Fibroblast of villous mesenchyme (primary cell): Measurements from ENCODE around the gene SLC22A23. TPM values are rescaled to one million over a fixed set of nuclear protein-coding genes. Genes with fewer than 3 reads are reported as not detected.

Experiments
- DNase-seq: peaks from one replicate; pipeline ENCODE4 v3.0.0-alpha.2; 2010; ENCODE audit warnings: low read depth
- H3K4me3 ChIP-seq: 2 replicates; pipeline ENCODE4 v1.5.1; 2011; ENCODE audit warnings: low read depth, mild to moderate bottlenecking, low read length
- total RNA-seq: library from RNA; depleted of rRNA; stranded (reverse); fragments of >200 nt; gene quantifications from 2 replicates; pipeline ENCODE4 v1.2.3, GENCODE V29; 2012
- TF ChIP-seq, protein P1 (sequence below): IDR thresholded peaks from 2 replicates; pipeline ENCODE4 v1.5.1; 2012; ENCODE audit warnings: low read depth, mild to moderate bottlenecking, low read length; ENCODE audit not compliant: insufficient read depth

Gene SLC22A23
- total RNA-seq, 1 donor: 2.2 TPM

DNA sequence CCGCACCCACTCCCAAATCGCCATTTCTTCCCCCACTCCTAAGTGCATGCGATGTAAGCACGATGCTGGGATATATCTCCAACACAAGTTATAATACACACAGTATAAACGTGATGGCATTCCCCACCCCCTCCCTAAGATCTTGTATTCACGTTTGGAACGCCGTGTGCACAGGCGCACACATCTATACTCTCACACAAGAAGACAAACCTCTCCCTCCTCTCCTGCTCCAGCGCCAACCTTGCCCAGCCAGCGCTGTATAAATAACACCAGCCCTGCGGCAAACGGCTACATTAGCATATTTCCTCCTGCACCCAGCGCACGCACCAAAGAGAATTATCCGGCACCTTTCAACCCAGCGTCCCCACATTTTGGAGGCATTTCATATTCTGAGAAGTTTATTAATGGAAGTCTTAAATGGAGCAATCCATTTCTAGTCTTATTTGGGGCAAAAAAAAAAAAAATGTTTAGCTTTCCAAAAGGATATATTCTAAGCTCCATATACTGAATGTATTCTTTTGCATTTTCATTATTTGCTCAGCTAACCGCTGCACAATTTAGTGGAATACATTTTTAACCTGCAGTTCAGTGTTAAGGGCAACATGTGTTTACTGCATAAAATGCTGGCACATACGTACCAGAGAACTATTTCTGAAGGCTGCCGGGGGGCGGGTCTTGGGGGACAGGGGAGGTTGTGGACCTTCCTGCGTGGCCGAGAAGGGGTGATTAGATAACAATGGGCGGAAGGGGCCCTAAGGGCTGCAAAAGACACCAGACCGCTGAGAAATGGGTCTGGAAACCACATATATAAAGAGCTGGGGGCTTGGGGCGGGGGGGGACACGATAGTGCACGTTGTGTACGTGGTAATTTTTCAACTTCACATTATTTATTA is 1.1 kb upstream of the SLC22A23 start:
- TF ChIP-seq, protein P1, sequence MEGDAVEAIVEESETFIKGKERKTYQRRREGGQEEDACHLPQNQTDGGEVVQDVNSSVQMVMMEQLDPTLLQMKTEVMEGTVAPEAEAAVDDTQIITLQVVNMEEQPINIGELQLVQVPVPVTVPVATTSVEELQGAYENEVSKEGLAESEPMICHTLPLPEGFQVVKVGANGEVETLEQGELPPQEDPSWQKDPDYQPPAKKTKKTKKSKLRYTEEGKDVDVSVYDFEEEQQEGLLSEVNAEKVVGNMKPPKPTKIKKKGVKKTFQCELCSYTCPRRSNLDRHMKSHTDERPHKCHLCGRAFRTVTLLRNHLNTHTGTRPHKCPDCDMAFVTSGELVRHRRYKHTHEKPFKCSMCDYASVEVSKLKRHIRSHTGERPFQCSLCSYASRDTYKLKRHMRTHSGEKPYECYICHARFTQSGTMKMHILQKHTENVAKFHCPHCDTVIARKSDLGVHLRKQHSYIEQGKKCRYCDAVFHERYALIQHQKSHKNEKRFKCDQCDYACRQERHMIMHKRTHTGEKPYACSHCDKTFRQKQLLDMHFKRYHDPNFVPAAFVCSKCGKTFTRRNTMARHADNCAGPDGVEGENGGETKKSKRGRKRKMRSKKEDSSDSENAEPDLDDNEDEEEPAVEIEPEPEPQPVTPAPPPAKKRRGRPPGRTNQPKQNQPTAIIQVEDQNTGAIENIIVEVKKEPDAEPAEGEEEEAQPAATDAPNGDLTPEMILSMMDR: no peak
- no peak for DNase-seq
- peak overlapping the region; percentile 12 for H3K4me3 ChIP-seq

DNA sequence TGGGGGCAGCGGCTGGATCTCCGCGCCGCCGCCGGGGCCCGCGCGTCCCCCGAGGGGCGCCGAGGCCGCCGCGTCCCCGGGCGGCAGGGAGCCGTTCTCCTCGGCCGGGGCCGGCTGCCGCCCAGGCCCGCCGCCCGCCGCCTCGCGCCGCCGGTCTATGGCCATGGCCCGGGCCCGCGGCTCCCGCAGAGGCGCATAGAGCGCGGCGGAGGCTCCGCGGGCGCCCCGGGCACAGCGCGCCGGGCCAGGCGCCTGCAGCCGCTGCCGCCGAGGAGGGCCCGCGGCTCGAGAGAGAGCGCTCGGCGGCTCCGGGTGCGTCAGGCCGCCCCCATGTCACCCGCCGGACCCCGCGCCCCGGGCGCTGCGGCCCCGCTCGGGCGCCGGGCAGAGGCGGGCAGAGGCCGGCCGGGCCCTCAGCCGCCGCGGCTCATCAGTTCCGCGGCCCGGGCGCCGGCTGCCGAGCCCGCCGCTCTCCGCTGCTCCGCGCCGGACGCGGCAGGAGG is 404 bp downstream of the SLC22A23 start:
- TF ChIP-seq, protein P1: no peak
- peak overlapping the region; percentile 33 for H3K4me3 ChIP-seq
- DNase-seq: no peak

DNA sequence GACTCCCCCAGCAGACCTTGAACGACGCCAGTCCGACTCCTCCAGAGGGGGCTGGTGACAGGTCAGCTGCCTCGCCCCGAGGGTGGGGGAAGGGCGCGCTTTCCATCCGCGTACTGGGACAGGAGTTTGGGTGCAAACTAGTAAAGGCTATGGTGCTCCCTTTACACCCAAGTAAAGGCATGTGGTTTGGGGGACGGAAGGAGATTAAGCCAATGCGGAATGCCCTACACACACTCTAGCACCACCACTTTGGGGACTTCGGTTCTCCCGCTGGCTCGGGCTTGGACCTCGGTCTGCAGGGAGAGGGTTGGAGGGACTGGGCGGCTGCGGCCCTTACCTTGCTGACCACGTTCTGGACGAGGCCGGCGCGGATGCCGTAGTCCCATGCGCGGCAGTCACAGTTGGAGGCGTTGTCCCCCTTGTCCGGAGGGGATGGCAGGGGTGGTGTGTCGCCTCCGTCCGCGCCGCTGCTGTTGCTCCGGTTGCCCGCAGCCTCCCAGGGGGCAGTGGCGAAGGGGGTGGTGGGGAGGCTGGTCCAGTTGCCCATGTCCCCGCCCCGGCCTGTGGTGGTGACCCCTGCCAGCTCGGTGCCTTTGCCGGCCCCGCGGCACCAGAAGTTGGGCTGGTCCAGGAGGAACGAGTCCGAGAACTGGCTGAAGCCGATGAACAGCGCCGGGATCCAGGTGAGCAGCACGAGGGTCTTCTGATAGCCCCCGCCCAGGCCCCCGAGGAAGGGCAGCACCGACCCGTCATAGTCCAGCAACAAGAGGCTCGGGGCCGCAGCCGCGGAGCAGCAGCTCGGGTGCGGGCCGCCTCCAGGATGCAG is 1.1 kb downstream of the SLC22A23 start:
- DNase-seq: no peak
- TF ChIP-seq, protein P1: no peak

DNA sequence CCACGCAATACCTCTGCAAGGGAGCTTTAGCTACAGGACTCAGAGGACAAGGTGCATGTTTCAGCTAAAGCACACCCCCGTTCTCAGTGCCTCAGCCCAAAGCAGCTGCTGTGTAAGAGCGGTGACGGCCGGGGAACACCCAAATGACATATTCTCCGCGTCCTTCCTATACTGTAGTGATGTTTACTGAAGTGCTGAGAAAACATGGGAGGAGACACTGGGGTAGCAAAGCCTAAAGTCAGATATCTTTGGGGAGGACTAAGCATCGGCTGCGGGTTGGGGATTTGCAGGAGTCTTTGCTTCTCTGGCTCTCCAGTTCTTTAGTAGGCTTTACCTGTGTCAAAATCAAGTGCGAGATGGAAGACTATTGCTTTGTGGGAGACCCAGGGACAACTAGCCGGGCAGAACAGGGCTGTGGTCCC is 1.7 kb downstream of the SLC22A23 start:
- H3K4me3 ChIP-seq: no peak overlapping the region
- TF ChIP-seq, protein P1: no peak
- DNase-seq: no peak

More for the DNA sequence above, 1.1 kb downstream of the SLC22A23 start:
- H3K4me3 ChIP-seq: peak overlapping the region; percentile 33

DNA sequence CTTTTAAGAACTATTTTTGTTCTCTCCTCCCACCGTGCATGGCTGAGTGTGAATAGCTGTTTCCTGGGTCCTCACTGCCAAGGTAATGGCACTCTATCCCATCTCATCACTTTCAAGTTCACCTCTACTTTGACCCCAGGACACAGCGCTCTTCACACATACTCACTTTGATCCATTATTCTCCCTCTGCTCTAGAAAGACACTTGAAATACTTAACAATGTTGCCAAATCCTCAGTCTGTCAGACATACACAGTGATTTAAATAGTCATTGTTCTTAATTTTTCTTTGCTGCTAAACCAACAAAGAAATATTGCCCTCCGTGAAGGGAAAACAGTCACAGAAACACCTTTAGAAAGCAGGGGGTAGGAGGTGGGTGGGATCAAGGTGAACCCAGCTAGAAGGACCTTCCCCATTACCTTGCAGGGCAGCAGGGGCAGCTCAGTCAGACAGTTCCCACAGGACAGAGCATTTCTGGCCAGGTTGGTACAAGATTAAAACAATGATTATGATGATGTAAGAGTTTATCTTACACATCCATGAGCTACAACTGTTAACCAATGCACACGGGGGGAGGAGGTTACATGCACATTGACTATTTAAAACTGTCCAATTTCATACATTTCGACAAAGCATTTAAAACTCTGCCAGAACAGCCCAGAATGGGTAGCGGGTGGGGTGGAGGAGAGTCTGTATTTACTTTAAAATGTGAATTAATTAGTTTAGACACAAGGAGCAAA is 2.4 kb downstream of the SLC22A23 start:
- H3K4me3 ChIP-seq: no peak overlapping the region
- DNase-seq: no peak
- TF ChIP-seq, protein P1: no peak

DNA sequence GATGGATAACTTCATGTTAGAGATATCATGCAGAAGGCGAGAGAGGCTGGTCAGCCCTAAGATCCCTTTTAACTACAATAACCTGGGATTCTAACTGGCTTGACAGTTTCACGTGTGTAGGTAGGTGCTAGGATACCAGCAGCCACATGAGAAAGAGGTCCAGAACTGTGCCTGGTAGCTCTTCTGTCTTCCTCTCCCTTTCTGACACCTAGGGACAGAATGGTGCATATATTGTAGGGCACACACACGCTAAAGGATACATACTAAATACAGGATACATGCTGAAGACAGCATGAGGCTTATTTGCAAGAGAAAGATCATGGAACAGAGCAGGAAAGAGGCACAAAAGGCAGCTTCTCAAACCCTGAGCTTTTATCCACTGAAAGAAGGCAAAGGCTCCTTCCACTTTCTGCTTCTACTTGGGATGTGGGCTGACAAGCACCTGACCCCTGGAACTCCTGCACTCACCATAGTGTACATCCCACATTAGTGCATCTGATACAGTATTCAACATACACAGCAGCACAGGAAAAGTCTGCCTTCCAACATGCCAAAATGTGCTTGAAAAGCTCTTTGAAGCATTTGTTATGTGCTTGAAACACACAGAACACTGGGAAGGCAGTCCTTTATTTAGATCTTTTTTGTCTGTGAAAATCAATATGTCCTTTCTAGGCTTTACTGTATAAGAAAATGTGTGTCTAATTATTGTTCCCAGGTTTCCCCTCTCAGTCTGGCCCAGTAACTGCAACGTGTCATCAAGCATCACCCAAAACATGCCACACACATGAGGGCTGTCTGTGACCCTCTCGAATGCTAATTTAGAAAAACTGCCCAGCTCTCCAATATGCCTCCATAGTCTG is 3.2 kb downstream of the SLC22A23 start:
- no peak overlapping the region for H3K4me3 ChIP-seq
- DNase-seq: no peak
- TF ChIP-seq, protein P1: no peak
